Prostate gland (tissue), 2 donors: Measurements from ENCODE around the gene STAB2.

ENCODE experiments used
- CTCF ChIP-seq, 4 experiments: fragments of 200-600 bp in 2 of 4; fragments of 450-650 bp in 2 of 4; sonication (generic) in 2 of 4; IDR thresholded peaks; 1 replicate in 3 of 4; 2 replicates in 1 of 4; pipeline ENCODE4 v1.5.1; 2016 to 2019; ENCODE audit warnings: antibody characterized with exemption in 4 of 4, mild to moderate bottlenecking in 2 of 4, moderate library complexity in 2 of 4
- POLR2A ChIP-seq: fragments of 450-650 bp; IDR thresholded peaks from one replicate; pipeline ENCODE4 v1.6.1; 2016; ENCODE audit warnings: antibody characterized with exemption, mild to moderate bottlenecking
- POLR2AphosphoS5 ChIP-seq: sonication (generic); formaldehyde crosslinking; IDR thresholded peaks from one replicate; pipeline ENCODE4 v1.6.1; 2017; ENCODE audit warnings: antibody characterized with exemption

DNA sequence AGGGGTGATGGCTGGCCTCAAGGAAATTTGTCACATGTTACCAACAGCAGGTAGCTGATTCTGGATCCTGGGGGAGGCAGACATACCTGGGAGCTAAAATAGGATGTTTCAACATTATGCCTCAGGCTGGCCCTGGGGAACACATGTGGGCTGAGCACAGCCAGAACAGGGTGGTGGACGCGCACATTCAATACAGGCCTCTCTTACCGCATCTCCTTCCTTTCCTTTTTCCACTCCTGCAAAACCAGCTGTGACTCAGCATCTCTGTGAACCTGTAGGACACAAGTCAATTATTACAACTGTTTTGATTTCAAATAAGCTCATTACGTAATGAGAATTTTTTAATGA, 193.0 kb downstream of the STAB2 start:
- TF ChIP-seq CTCF (IDR thresholded peaks at IDR 0.05), result no peak
- TF ChIP-seq POLR2A, result no peak
- TF ChIP-seq POLR2AphosphoS5, result no peak
